GM23338 (cell line): ENCODE results near the gene CMSS1. TPM values are rescaled to one million over a fixed set of nuclear protein-coding genes. Genes with fewer than 3 reads are reported as not detected.
"Not testable (repeated sequence)": the region's sequence is repeated elsewhere in the genome, so short reads cannot be mapped to it uniquely, and the experiment has no call there.

Experiments used
- ATAC-seq: fragments of 200-7000 bp; cut with Tn5 transposase; 3 replicates; pipeline ENCODE4 v1.9.1; 2020
- DNase-seq: peaks from one replicate; pipeline ENCODE4 v3.0.0-alpha.2; 2015; ENCODE audit warnings: low spot score
- H2AFZ ChIP-seq: fragments of 200-600 bp; sonication (generic); 2 replicates; pipeline ENCODE4 v1.8.0; 2016; ENCODE audit warnings: antibody characterized with exemption, mild to moderate bottlenecking, moderate library complexity
- H3F3A ChIP-seq: fragments of 200-600 bp; sonication (generic); replicated peaks from 2 replicates; pipeline ENCODE4 v1.8.0; 2017; ENCODE audit warnings: antibody characterized with exemption, mixed run types, low read depth
- H3K27ac ChIP-seq: fragments of 200-600 bp; sonication (generic); 2 replicates; pipeline ENCODE4 v1.6.1; 2016; ENCODE audit warnings: low read depth
- H3K27me3 ChIP-seq: fragments of 200-600 bp; sonication (generic); 2 replicates; pipeline ENCODE4 v1.8.0; 2016; ENCODE audit warnings: mild to moderate bottlenecking, mixed run types, moderate library complexity; ENCODE audit not compliant: insufficient read depth
- H3K36me3 ChIP-seq: fragments of 200-600 bp; sonication (generic); 2 replicates; pipeline ENCODE4 v1.8.0; 2016; ENCODE audit warnings: mild to moderate bottlenecking; ENCODE audit not compliant: insufficient read depth
- H3K4me1 ChIP-seq: fragments of 200-600 bp; sonication (generic); 2 replicates; pipeline ENCODE4 v1.8.0; 2016; ENCODE audit warnings: mild to moderate bottlenecking, moderate library complexity; ENCODE audit not compliant: insufficient read depth
- H3K4me2 ChIP-seq: fragments of 200-600 bp; sonication (generic); 2 replicates; pipeline ENCODE4 v1.7.1; 2017; ENCODE audit warnings: mixed run types
- H3K4me3 ChIP-seq: fragments of 200-600 bp; sonication (generic); 2 replicates; pipeline ENCODE4 v1.6.1; 2016; ENCODE audit warnings: mixed run types
- H3K79me2 ChIP-seq: fragments of 200-600 bp; sonication (generic); replicated peaks from 2 replicates; pipeline ENCODE4 v1.8.0; 2017; ENCODE audit warnings: mild to moderate bottlenecking; ENCODE audit not compliant: insufficient read depth
- H3K9me2 ChIP-seq: fragments of 200-600 bp; sonication (generic); 2 replicates; pipeline ENCODE4 v1.8.0; 2017; ENCODE audit not compliant: insufficient read depth
- H4K20me1 ChIP-seq: fragments of 200-600 bp; sonication (generic); replicated peaks from 2 replicates; pipeline ENCODE4 v1.8.0; 2017; ENCODE audit warnings: mild to moderate bottlenecking; ENCODE audit not compliant: insufficient read depth
- H3K27ac Mint-ChIP-seq: 2 replicates; pipeline ENCODE4 v1.8.0; 2020; ENCODE audit warnings: inconsistent platforms, mild to moderate bottlenecking, moderate library complexity, mixed read lengths
- H3K27me3 Mint-ChIP-seq: 3 replicates; pipeline ENCODE4 v1.8.0; 2022; ENCODE audit warnings: low read depth, mild to moderate bottlenecking, moderate library complexity, mixed read lengths, inconsistent platforms; ENCODE audit not compliant: insufficient read depth, poor library complexity
- H3K36me3 Mint-ChIP-seq: 3 replicates; pipeline ENCODE4 v1.8.0; 2021; ENCODE audit warnings: low read depth, mild to moderate bottlenecking, inconsistent platforms, moderate library complexity, mixed read lengths
- H3K4me1 Mint-ChIP-seq: 3 replicates; pipeline ENCODE4 v1.8.0; 2020; ENCODE audit warnings: mild to moderate bottlenecking, inconsistent platforms, mixed read lengths
- H3K4me3 Mint-ChIP-seq: 3 replicates; pipeline ENCODE4 v1.8.0; 2021; ENCODE audit warnings: moderate library complexity, mild to moderate bottlenecking, inconsistent platforms, mixed read lengths
- H3K9me3 Mint-ChIP-seq: 3 replicates; pipeline ENCODE4 v1.8.0; 2020; ENCODE audit warnings: moderate library complexity, mild to moderate bottlenecking, inconsistent platforms, mixed read lengths
- CREB1 ChIP-seq: fragments of 250-450 bp; sonication (Bioruptor Pico); IDR thresholded peaks from 2 replicates; pipeline ENCODE4 v1.5.0; 2020; ENCODE audit warnings: low read depth, mild to moderate bottlenecking, moderate library complexity
- CTCF ChIP-seq, 2 experiments: fragments of 200-600 bp in 1 of 2; sonication (generic) in 1 of 2; conservative IDR thresholded peaks; 2 replicates each; pipeline versions ENCODE4 v1.5.1 to v1.6.1; 2016 to 2017; ENCODE audit warnings: antibody characterized with exemption in 2 of 2, low read depth in 2 of 2, mild to moderate bottlenecking in 2 of 2, moderate library complexity in 1 of 2
- EZH2 ChIP-seq: fragments of 200-600 bp; sonication (generic); IDR thresholded peaks from one replicate; pipeline ENCODE4 v1.8.0; 2017; ENCODE audit warnings: antibody characterized with exemption, mild to moderate bottlenecking, low read depth; ENCODE audit not compliant: unreplicated experiment
- JUNB ChIP-seq: IDR thresholded peaks from one replicate; pipeline ENCODE4 v1.6.1; 2016; ENCODE audit warnings: antibody characterized with exemption; ENCODE audit not compliant: unreplicated experiment
- NANOG ChIP-seq: IDR thresholded peaks from 2 replicates; pipeline ENCODE4 v1.6.1; 2016; ENCODE audit warnings: antibody characterized with exemption, borderline replicate concordance
- POLR2AphosphoS5 ChIP-seq: IDR thresholded peaks from 2 replicates; pipeline ENCODE4 v1.6.1; 2016; ENCODE audit warnings: antibody characterized with exemption, low read depth
- REST ChIP-seq: IDR thresholded peaks from one replicate; pipeline ENCODE4 v1.6.1; 2018; ENCODE audit warnings: antibody characterized with exemption; ENCODE audit not compliant: unreplicated experiment
- STAT1 ChIP-seq: IDR thresholded peaks from one replicate; pipeline ENCODE4 v1.6.1; 2016; ENCODE audit warnings: antibody characterized with exemption; ENCODE audit not compliant: unreplicated experiment
- ZNF114 ChIP-seq: fragments of 250-450 bp; sonication (Bioruptor Pico); IDR thresholded peaks from 2 replicates; pipeline ENCODE4 v1.5.0; 2020; ENCODE audit warnings: mild to moderate bottlenecking, moderate library complexity
- ZNF331 ChIP-seq: fragments of 250-450 bp; sonication (Bioruptor Pico); IDR thresholded peaks from 2 replicates; pipeline ENCODE4 v1.5.0; 2020; ENCODE audit warnings: low read depth, mild to moderate bottlenecking, moderate library complexity
- polyA plus RNA-seq: library from polyadenylated mRNA; unstranded; fragments of >200 nt; fragmentation: Nextera tagmentation; extraction: Ambion mirVana; gene quantifications from 2 replicates; pipeline ENCODE4 v1.2.1, GENCODE V29; 2016
- total RNA-seq: library from RNA; depleted of rRNA; stranded (reverse); fragments of >200 nt; shearing (Covaris generic); gene quantifications from 2 replicates; pipeline ENCODE4 v1.2.3, GENCODE V29; 2014

CMSS1 gene
- total and polyA plus RNA-seq, 2 experiments from 2014 or later: 39.4 to 187 TPM

GRCh38 chr3:99839613-99840012 lies 22.0 kb downstream of the CMSS1 start:
- no peaks in the 10 kb centered on the region for H3K36me3 Mint-ChIP-seq
- Histone ChIP-seq H3K36me3 (no peaks in the 10 kb centered on the region), H3K4me2 (no peak overlapping the region), H3K27ac (no peak overlapping the region), H3K9me2 (no peaks in the 10 kb centered on the region), H2AFZ (no peak overlapping the region), H3K4me1 (peaks cover 7% of the 10 kb centered on the region), H3K4me3 (no peak overlapping the region), H4K20me1 (peaks cover 11% of the 10 kb centered on the region; the same call in 1 of the 2 replicates), H3K27me3 (no peaks in the 10 kb centered on the region), H3K79me2 (peaks cover 61% of the 10 kb centered on the region), H3F3A (no peaks in the 10 kb centered on the region)
- H3K4me1 Mint-ChIP-seq: peaks cover 17% of the 10 kb centered on the region
- TF ChIP-seq EZH2 (no peak), NANOG (no peak), JUNB (no peak), REST (no peak), ZNF114 (CRISPR knock-in tag) (no peak), CTCF (conservative IDR thresholded peaks at IDR 0.05; ENCODE audit: low read depth in 2 of 2) (no peak), STAT1 (no peak), ZNF331 (no peak), CREB1 (no peak), POLR2AphosphoS5 (no peak)
- no peak for DNase-seq
- no peaks in the 10 kb centered on the region for H3K9me3 Mint-ChIP-seq
- no peak overlapping the region for H3K27ac Mint-ChIP-seq
- H3K4me3 Mint-ChIP-seq: no peak overlapping the region
- ATAC-seq: no peak
- H3K27me3 Mint-ChIP-seq: peaks cover 2% of the 10 kb centered on the region

GRCh38 chr3:99841949-99842348 lies 24.3 kb downstream of the CMSS1 start:
- H3K27me3 Mint-ChIP-seq, H3K36me3 Mint-ChIP-seq: not testable (repeated sequence)

More at GRCh38 chr3:99841949-99842348, 24.3 kb downstream of the CMSS1 start:
- ATAC-seq, H3F3A ChIP-seq, H3K4me2 ChIP-seq, H3K4me3 Mint-ChIP-seq, H3K9me3 Mint-ChIP-seq, H3K4me1 ChIP-seq, H4K20me1 ChIP-seq, H3K36me3 ChIP-seq, H3K27me3 ChIP-seq, H3K27ac ChIP-seq, H3K27ac Mint-ChIP-seq, DNase-seq, H2AFZ ChIP-seq, H3K9me2 ChIP-seq, H3K4me3 ChIP-seq: not testable (repeated sequence)
- H3K4me1 Mint-ChIP-seq: peaks cover 34% of the 10 kb centered on the region
- peaks cover 52% of the 10 kb centered on the region for H3K79me2 ChIP-seq
